HepG2 (cell line): ENCODE data around the gene ANLN. TPM values are rescaled to one million over a fixed set of nuclear protein-coding genes. Genes with fewer than 3 reads are reported as not detected.

Source experiments
- ATAC-seq: fragments of 200-7000 bp; cut with Tn5 transposase; 3 replicates; pipeline ENCODE4 v1.9.1; 2020; ENCODE audit warnings: mild to moderate bottlenecking, moderate library complexity
- BruUV-seq: library from RNA; stranded (reverse); fragments of 400-500 nt; replicated peaks from 2 replicates; lab custom pipeline; 2021; lab: Mats Ljungman, UMichigan
- CTCF ChIA-PET: fragments of 300-600 bp; formaldehyde crosslinking; extraction: SDS; loops from one replicate; lab custom pipeline; 2021; ENCODE audit warnings: low total read pairs, inconsistent platforms, low intra/inter-chr PET ratio; lab: Yijun Ruan, JAX
- POLR2A ChIA-PET: fragments of 350-600 bp; sonication (Branson Sonifier 250); formaldehyde crosslinking; loops from one replicate; lab custom pipeline; 2020; ENCODE audit warnings: antibody characterized with exemption, inconsistent platforms; lab: Yijun Ruan, JAX
- DNase-seq: peaks from one replicate; pipeline ENCODE4 v3.0.0-alpha.2; 2015; ENCODE audit warnings: low spot score
- FAIRE-seq: peaks from 3 replicates; lab custom pipeline; 2011; peaks lifted over from hg19 to GRCh38; lab: Jason Lieb, UNC
- H2AFZ ChIP-seq: one replicate; pipeline ENCODE4 v1.6.1; 2011; ENCODE audit warnings: low read length, inconsistent platforms
- H3K27ac ChIP-seq: fragments of 300-600 bp; 3 replicates; pipeline ENCODE4 v1.8.0; 2011; ENCODE audit warnings: mixed run types, mild to moderate bottlenecking, mixed read lengths, low read length, inconsistent platforms; ENCODE audit not compliant: insufficient read depth; ENCODE audit errors: extremely low read length
- H3K27me3 ChIP-seq, 2 experiments: fragments of 200-600 bp in 1 of 2; 2 replicates in 1 of 2; 3 replicates in 1 of 2; pipeline versions ENCODE4 v1.6.0 to v1.8.0; 2011; ENCODE audit warnings: low read length in 2 of 2, mild to moderate bottlenecking in 2 of 2, moderate library complexity in 2 of 2, inconsistent platforms in 1 of 2; ENCODE audit not compliant: insufficient read depth in 2 of 2, control insufficient read depth in 1 of 2
- H3K36me3 ChIP-seq, 2 experiments: fragments of 200-600 bp in 1 of 2; replicated peaks in 1 of 2; 2 replicates in 1 of 2; 3 replicates in 1 of 2; pipeline versions ENCODE4 v1.5.1 to v1.8.0; 2011; ENCODE audit warnings: low read length in 2 of 2, inconsistent platforms in 1 of 2; ENCODE audit not compliant: insufficient read depth in 2 of 2, control insufficient read depth in 1 of 2
- H3K4me1 ChIP-seq: 2 replicates; pipeline ENCODE4 v1.5.1; 2012; ENCODE audit warnings: low read length, inconsistent platforms; ENCODE audit not compliant: insufficient read depth
- H3K4me2 ChIP-seq: 2 replicates; pipeline ENCODE4 v1.6.0; 2011; ENCODE audit warnings: low read depth, low read length, inconsistent platforms
- H3K4me3 ChIP-seq, 3 experiments: fragments of 200-600 bp in 1 of 3; sonication (generic), shearing (Covaris generic) in 1 of 3; replicated peaks in 1 of 3; 2 replicates each; pipeline ENCODE4 v1.5.1; 2011 to 2016; ENCODE audit warnings: low read length in 3 of 3, inconsistent platforms in 2 of 3, low read depth in 2 of 3, mild to moderate bottlenecking in 2 of 3, control low read depth in 1 of 3, mixed read lengths in 1 of 3; ENCODE audit not compliant: insufficient read depth in 1 of 3
- H3K79me2 ChIP-seq: one replicate; pipeline ENCODE4 v1.6.1; 2011; ENCODE audit warnings: low read length, inconsistent platforms; ENCODE audit not compliant: insufficient read depth
- H3K9ac ChIP-seq: 2 replicates; pipeline ENCODE4 v1.6.0; 2011; ENCODE audit warnings: mild to moderate bottlenecking, low read depth, low read length, inconsistent platforms; ENCODE audit not compliant: insufficient read depth
- H3K9me3 ChIP-seq: 2 replicates; pipeline ENCODE4 v1.5.1; 2012; ENCODE audit warnings: mild to moderate bottlenecking, low read length
- H4K20me1 ChIP-seq: 2 replicates; pipeline ENCODE4 v1.6.0; 2011; ENCODE audit warnings: inconsistent platforms, mild to moderate bottlenecking, low read length, moderate library complexity; ENCODE audit not compliant: insufficient read depth
- AGO2 ChIP-seq: fragments of 200-400 bp; formaldehyde crosslinking; optimal IDR thresholded peaks from 2 replicates; pipeline ENCODE3; 2017; ENCODE audit warnings: mild to moderate bottlenecking, low read depth, low read length, moderate library complexity
- BORCS8-MEF2B ChIP-seq: sonication (generic); formaldehyde crosslinking; IDR thresholded peaks from 2 replicates; pipeline ENCODE4 v1.8.0; 2022; ENCODE audit warnings: mild to moderate bottlenecking, missing genetic modification reagents
- CBX5 ChIP-seq: sonication (generic); formaldehyde crosslinking; IDR thresholded peaks from 2 replicates; pipeline ENCODE4 v1.4.0; 2020; ENCODE audit warnings: missing genetic modification reagents, borderline replicate concordance
- DR1 ChIP-seq: sonication (generic); formaldehyde crosslinking; IDR thresholded peaks from 2 replicates; pipeline ENCODE4 v1.8.0; 2021; ENCODE audit warnings: mild to moderate bottlenecking, missing genetic modification reagents, inconsistent platforms
- MAZ ChIP-seq, 2 experiments: sonication (generic) in 1 of 2; formaldehyde crosslinking in 1 of 2; IDR thresholded peaks; 2 replicates each; pipeline versions ENCODE4 v1.5.0 to v1.6.1; 2012 to 2020; ENCODE audit warnings: low read depth in 2 of 2, mild to moderate bottlenecking in 2 of 2, borderline replicate concordance in 1 of 2, improper control_type of control experiment in 1 of 2, low read length in 1 of 2, missing genetic modification reagents in 1 of 2, moderate library complexity in 1 of 2
- NCOR1 ChIP-seq: fragments of 200-600 bp; sonication (generic); IDR thresholded peaks from 2 replicates; pipeline ENCODE4 v1.7.0; 2017; ENCODE audit warnings: antibody characterized with exemption, low read length, borderline replicate concordance
- NFIB ChIP-seq: sonication (generic); formaldehyde crosslinking; IDR thresholded peaks from 2 replicates; pipeline ENCODE4 v1.9.0; 2021; ENCODE audit warnings: missing genetic modification reagents, mild to moderate bottlenecking, borderline replicate concordance
- RCOR2 ChIP-seq: IDR thresholded peaks from 2 replicates; pipeline ENCODE4 v1.6.1; 2016; ENCODE audit warnings: missing biosample characterization, missing genetic modification reagents
- RFXANK ChIP-seq: IDR thresholded peaks from 2 replicates; pipeline ENCODE4 v1.6.1; 2016
- SSRP1 ChIP-seq: IDR thresholded peaks from 2 replicates; pipeline ENCODE4 v1.6.1; 2016; ENCODE audit warnings: control low read depth
- STAG1 ChIP-seq: sonication (generic); formaldehyde crosslinking; IDR thresholded peaks from 2 replicates; pipeline ENCODE4 v1.4.0; 2020; ENCODE audit warnings: missing genetic modification reagents
- TAF15 ChIP-seq: fragments of 200-400 bp; formaldehyde crosslinking; IDR thresholded peaks from one replicate; pipeline ENCODE4 v1.6.1; 2018; ENCODE audit warnings: mild to moderate bottlenecking, low read depth, low read length; ENCODE audit not compliant: poor library complexity, severe bottlenecking
- ZC3H4 ChIP-seq: sonication (generic); formaldehyde crosslinking; IDR thresholded peaks from 2 replicates; pipeline ENCODE4 v1.4.0; 2020; ENCODE audit warnings: missing genetic modification reagents, borderline replicate concordance
- ZNF138 ChIP-seq: sonication (generic); formaldehyde crosslinking; IDR thresholded peaks from 2 replicates; pipeline ENCODE4 v1.5.0; 2020; ENCODE audit warnings: mild to moderate bottlenecking, low read depth, missing genetic modification reagents
- ZNF143 ChIP-seq: sonication (generic); formaldehyde crosslinking; IDR thresholded peaks from 2 replicates; pipeline ENCODE4 v1.4.0; 2020; ENCODE audit warnings: missing genetic modification reagents
- WGBS: methylation state at CpG from one replicate; pipeline ENCODE4 v1.1.6; 2017; ENCODE audit warnings: low lambda C conversion rate; 5-methylcytosine and 5-hydroxymethylcytosine counted together
- in situ Hi-C: cut with HindIII; loops from 2 replicates; pipeline ENCODE4 v1.10.0; 2017; ENCODE audit warnings: low pct_unique_long_range_greater_than_20kb; ENCODE audit not compliant: extremely low pct_ligation_motif_present
- intact Hi-C: fragments of 100-400 bp; cut with micrococcal nuclease; formaldehyde crosslinking; loops from one replicate; pipeline ENCODE4 v1.10.0; 2022; ENCODE audit not compliant: unreplicated experiment
- polyA plus RNA-seq, 8 experiments: library from polyadenylated mRNA; depleted of rRNA in 3 of 8; stranded (reverse) in 7 of 8; unstranded in 1 of 8; fragments of >200 nt; fragmentation: Illumina TruSeq in 4 of 8; extraction: Trizol in 4 of 8; gene quantifications; 2 replicates each; pipeline versions ENCODE4 v1.2.1 to v1.2.3, GENCODE V29; 2011 to 2016; ENCODE audit warnings: low read depth in 4 of 8, missing spikeins in 1 of 8, mixed read lengths in 1 of 8; ENCODE audit not compliant: insufficient read depth in 1 of 8
- total RNA-seq, 5 experiments: library from RNA; depleted of rRNA; stranded (reverse); fragments of >200 nt; fragmentation: Illumina TruSeq; extraction: Trizol; gene quantifications; 2 replicates each; pipeline ENCODE4 v1.2.3, GENCODE V29; 2016; ENCODE audit warnings: low read depth in 1 of 5
- TF ChIP-seq, protein P1 (sequence below): sonication (generic); formaldehyde crosslinking; IDR thresholded peaks from 2 replicates; pipeline ENCODE4 v1.4.0; 2020; ENCODE audit warnings: missing genetic modification reagents, borderline replicate concordance

ANLN gene
- total and polyA plus RNA-seq, 2 of the 13 experiments (the other 11 are each of a cell fraction or from before 2014, with no cell fraction given), result 20.0 to 72.0 TPM

DNA sequence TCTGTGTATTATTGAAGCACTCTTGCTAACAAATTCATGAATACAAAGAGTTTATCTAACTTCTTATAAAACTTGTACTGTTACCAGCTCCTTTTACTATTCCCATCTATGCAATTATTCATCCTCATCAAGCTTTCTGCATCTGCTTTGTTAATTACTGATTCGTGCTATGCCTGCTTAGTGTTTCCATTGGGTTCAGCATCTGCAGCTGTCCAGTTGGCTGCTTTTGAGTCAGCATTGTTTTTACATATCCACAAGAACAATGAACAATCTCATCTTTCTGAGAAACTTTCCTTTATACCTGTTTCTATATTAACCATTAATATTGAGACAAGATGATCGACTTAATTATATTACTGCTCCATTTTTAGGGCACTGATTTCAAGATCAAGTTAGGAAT lies 19.6 kb upstream of the ANLN start:
- H3K36me3 ChIP-seq, result no peaks in the 10 kb centered on the region
- no peak overlapping the region for H2AFZ ChIP-seq
- 11% methylated on average over 2 of the region's 2 CpGs for WGBS
- CTCF ChIA-PET, result no interaction called here
- no peak for DNase-seq
- H3K4me3 ChIP-seq, result no peak overlapping the region
- in situ Hi-C loops, result no loop called here
- BruUV-seq, result no TSS peak
- no peaks in the 10 kb centered on the region for H4K20me1 ChIP-seq
- POLR2A ChIA-PET, result interaction anchor here (1.9 kb wide), 1 partner anchor 19 kb away, joined by 4 read pairs; the partner anchor contains the start of gene ANLN
- intact Hi-C loops, result no loop called here
- H3K4me2 ChIP-seq, result no peak overlapping the region
- H3K27ac ChIP-seq, result no peak overlapping the region
- FAIRE-seq, result no peak
- no peak for ATAC-seq
- H3K9me3 ChIP-seq, result no peaks in the 10 kb centered on the region
- TF ChIP-seq NCOR1, result no peak
- no peak for TF ChIP-seq SSRP1
- no peak for TF ChIP-seq DR1 (CRISPR knock-in tag)
- no peak for TF ChIP-seq AGO2
- H3K79me2 ChIP-seq, result no peaks in the 10 kb centered on the region
- no peak overlapping the region for H3K9ac ChIP-seq
- peaks cover 26% of the 10 kb centered on the region for H3K4me1 ChIP-seq
- H3K27me3 ChIP-seq, result no peaks in the 10 kb centered on the region; a peak in 1 of 5 replicates

DNA sequence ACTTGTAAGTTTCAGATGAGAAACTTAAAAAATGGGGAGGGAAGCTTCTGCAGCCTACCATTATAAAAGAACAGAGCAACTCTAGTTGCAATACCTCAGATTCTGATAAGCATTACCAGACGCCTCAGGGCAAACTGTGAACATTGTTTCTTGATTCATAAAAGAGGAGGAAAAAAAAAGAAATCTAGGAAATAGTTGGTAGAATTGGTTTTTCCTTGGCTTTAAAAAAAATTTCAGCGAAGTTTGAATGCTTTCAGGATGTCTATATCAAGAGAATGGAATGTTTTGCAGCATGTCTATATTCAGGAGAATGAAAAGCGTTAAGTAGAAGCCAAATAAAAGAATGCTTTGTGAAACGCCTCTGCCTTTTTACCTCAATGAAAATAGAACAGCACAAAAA lies 17.5 kb upstream of the ANLN start:
- in situ Hi-C loops (no loop called here), intact Hi-C loops (no loop called here)
- ChIA-PET CTCF (no interaction called here), POLR2A (no interaction called here)
- Histone ChIP-seq H3K4me1 (peaks cover 14% of the 10 kb centered on the region), H4K20me1 (no peaks in the 10 kb centered on the region), H3K4me2 (no peak overlapping the region), H3K36me3 (no peaks in the 10 kb centered on the region), H3K79me2 (no peaks in the 10 kb centered on the region), H3K4me3 (no peak overlapping the region), H3K9ac (no peak overlapping the region), H3K27me3 (no peaks in the 10 kb centered on the region; a peak in 1 of 5 replicates), H2AFZ (no peak overlapping the region), H3K9me3 (no peaks in the 10 kb centered on the region), H3K27ac (no peak overlapping the region)
- 2% methylated on average over 4 of the region's 4 CpGs for WGBS
- ATAC-seq (no peak), FAIRE-seq (no peak), DNase-seq (no peak)
- BruUV-seq, result no TSS peak
- TF ChIP-seq RCOR2 (CRISPR knock-in tag), result no peak
- TF ChIP-seq ZC3H4 (CRISPR knock-in tag), result no peak
- no peak for TF ChIP-seq NFIB
- no peak for TF ChIP-seq CBX5 (CRISPR knock-in tag)
- TF ChIP-seq STAG1 (CRISPR knock-in tag), result no peak
- TF ChIP-seq RFXANK, result no peak
- no peak for TF ChIP-seq MAZ (IDR thresholded peaks at IDR 0.05; ENCODE audit: borderline replicate concordance, low read depth, low read length)
- TF ChIP-seq MAZ (CRISPR knock-in tag; IDR thresholded peaks at IDR 0.05; ENCODE audit: low read depth), result no peak
- TF ChIP-seq BORCS8-MEF2B, result no peak
- TF ChIP-seq ZNF138 (CRISPR knock-in tag), result no peak
- TF ChIP-seq, protein P1, sequence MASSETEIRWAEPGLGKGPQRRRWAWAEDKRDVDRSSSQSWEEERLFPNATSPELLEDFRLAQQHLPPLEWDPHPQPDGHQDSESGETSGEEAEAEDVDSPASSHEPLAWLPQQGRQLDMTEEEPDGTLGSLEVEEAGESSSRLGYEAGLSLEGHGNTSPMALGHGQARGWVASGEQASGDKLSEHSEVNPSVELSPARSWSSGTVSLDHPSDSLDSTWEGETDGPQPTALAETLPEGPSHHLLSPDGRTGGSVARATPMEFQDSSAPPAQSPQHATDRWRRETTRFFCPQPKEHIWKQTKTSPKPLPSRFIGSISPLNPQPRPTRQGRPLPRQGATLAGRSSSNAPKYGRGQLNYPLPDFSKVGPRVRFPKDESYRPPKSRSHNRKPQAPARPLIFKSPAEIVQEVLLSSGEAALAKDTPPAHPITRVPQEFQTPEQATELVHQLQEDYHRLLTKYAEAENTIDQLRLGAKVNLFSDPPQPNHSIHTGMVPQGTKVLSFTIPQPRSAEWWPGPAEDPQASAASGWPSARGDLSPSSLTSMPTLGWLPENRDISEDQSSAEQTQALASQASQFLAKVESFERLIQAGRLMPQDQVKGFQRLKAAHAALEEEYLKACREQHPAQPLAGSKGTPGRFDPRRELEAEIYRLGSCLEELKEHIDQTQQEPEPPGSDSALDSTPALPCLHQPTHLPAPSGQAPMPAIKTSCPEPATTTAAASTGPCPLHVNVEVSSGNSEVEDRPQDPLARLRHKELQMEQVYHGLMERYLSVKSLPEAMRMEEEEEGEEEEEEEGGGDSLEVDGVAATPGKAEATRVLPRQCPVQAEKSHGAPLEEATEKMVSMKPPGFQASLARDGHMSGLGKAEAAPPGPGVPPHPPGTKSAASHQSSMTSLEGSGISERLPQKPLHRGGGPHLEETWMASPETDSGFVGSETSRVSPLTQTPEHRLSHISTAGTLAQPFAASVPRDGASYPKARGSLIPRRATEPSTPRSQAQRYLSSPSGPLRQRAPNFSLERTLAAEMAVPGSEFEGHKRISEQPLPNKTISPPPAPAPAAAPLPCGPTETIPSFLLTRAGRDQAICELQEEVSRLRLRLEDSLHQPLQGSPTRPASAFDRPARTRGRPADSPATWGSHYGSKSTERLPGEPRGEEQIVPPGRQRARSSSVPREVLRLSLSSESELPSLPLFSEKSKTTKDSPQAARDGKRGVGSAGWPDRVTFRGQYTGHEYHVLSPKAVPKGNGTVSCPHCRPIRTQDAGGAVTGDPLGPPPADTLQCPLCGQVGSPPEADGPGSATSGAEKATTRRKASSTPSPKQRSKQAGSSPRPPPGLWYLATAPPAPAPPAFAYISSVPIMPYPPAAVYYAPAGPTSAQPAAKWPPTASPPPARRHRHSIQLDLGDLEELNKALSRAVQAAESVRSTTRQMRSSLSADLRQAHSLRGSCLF, result no peak
- no peak for TF ChIP-seq ZNF143 (CRISPR knock-in tag)
- TF ChIP-seq TAF15, result no peak
